Raji (cell line): Measurements from ENCODE around the gene THAP3.

Experiments
- POLR2A ChIP-seq: IDR thresholded peaks from 2 replicates; pipeline ENCODE4 v1.6.1; 2011; ENCODE audit warnings: low read depth, low read length, control low read depth; ENCODE audit not compliant: insufficient read depth

The THAP3 gene

GRCh38 chr1:6635910-6636760 lies 11.5 kb downstream of the THAP3 start:
- TF ChIP-seq POLR2A = no peak

GRCh38 chr1:6637770-6638169 lies 13.1 kb downstream of the THAP3 start:
- no peak for TF ChIP-seq POLR2A

- no peak for TF ChIP-seq POLR2A
These were observed 13.6 kb downstream of the THAP3 start for GRCh38 chr1:6638226-6638625.

GRCh38 chr1:6645018-6645417 lies 20.4 kb downstream of the THAP3 start:
- TF ChIP-seq POLR2A = no peak

GRCh38 chr1:6646499-6647148 lies 22.0 kb downstream of the THAP3 start:
- TF ChIP-seq POLR2A = no peak

GRCh38 chr1:6648556-6648955 lies 23.9 kb downstream of the THAP3 start:
- TF ChIP-seq POLR2A = no peak

GRCh38 chr1:6651909-6652308 lies 27.2 kb downstream of the THAP3 start:
- TF ChIP-seq POLR2A = no peak

GRCh38 chr1:6652986-6653385 lies 28.3 kb downstream of the THAP3 start:
- no peak for TF ChIP-seq POLR2A

GRCh38 chr1:6653436-6654290 lies 29.0 kb downstream of the THAP3 start:
- no peak for TF ChIP-seq POLR2A

GRCh38 chr1:6657138-6657537 lies 32.5 kb downstream of the THAP3 start:
- no peak for TF ChIP-seq POLR2A

GRCh38 chr1:6658359-6659060 lies 33.8 kb downstream of the THAP3 start:
- no peak for TF ChIP-seq POLR2A

GRCh38 chr1:6660415-6661049 lies 35.9 kb downstream of the THAP3 start:
- TF ChIP-seq POLR2A = no peak

- no peak for TF ChIP-seq POLR2A
These were observed 42.0 kb downstream of the THAP3 start for GRCh38 chr1:6666696-6667095.

- TF ChIP-seq POLR2A = no peak
These were observed 42.5 kb downstream of the THAP3 start for GRCh38 chr1:6667139-6667538.
